ENCODE data around the gene MIB2. TPM values are rescaled to one million over a fixed set of nuclear protein-coding genes. Genes with fewer than 3 reads are reported as not detected.

Gene MIB2
- total RNA-seq, 1 experiment from 2014 or later, result 74.5 TPM

GRCh38 chr1:1628754-1629429 is 13.6 kb downstream of the MIB2 start:
- Histone ChIP-seq H3K4me1 (ENCODE audit: control insufficient read depth, insufficient read depth, low read length) (no peaks in the 10 kb centered on the region), H3K27ac (ENCODE audit: low read length) (no peak overlapping the region), H3K36me3 (ENCODE audit: control insufficient read depth, insufficient read depth, low read length) (no peaks in the 10 kb centered on the region), H3K27me3 (ENCODE audit: control insufficient read depth, insufficient read depth, low read length) (no peaks in the 10 kb centered on the region), H3K9me3 (ENCODE audit: control insufficient read depth, insufficient read depth, low read depth, low read length) (no peaks in the 10 kb centered on the region), H3K4me3 (ENCODE audit: low read depth in 2 of 2, low read length in 2 of 2) (no peak overlapping the region)
- TF ChIP-seq, protein P1, sequence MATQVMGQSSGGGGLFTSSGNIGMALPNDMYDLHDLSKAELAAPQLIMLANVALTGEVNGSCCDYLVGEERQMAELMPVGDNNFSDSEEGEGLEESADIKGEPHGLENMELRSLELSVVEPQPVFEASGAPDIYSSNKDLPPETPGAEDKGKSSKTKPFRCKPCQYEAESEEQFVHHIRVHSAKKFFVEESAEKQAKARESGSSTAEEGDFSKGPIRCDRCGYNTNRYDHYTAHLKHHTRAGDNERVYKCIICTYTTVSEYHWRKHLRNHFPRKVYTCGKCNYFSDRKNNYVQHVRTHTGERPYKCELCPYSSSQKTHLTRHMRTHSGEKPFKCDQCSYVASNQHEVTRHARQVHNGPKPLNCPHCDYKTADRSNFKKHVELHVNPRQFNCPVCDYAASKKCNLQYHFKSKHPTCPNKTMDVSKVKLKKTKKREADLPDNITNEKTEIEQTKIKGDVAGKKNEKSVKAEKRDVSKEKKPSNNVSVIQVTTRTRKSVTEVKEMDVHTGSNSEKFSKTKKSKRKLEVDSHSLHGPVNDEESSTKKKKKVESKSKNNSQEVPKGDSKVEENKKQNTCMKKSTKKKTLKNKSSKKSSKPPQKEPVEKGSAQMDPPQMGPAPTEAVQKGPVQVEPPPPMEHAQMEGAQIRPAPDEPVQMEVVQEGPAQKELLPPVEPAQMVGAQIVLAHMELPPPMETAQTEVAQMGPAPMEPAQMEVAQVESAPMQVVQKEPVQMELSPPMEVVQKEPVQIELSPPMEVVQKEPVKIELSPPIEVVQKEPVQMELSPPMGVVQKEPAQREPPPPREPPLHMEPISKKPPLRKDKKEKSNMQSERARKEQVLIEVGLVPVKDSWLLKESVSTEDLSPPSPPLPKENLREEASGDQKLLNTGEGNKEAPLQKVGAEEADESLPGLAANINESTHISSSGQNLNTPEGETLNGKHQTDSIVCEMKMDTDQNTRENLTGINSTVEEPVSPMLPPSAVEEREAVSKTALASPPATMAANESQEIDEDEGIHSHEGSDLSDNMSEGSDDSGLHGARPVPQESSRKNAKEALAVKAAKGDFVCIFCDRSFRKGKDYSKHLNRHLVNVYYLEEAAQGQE (IDR thresholded peaks at IDR 0.05; ENCODE audit: insufficient read depth in 1 of 2, low read depth in 2 of 2, low read length in 1 of 2), result no peak
- TF ChIP-seq POLR2AphosphoS5 (IDR thresholded peaks at IDR 0.05; ENCODE audit: low read depth, low read length) (no peak), SIN3A (IDR thresholded peaks at IDR 0.05; ENCODE audit: borderline replicate concordance, insufficient read depth, low read depth, low read length) (no peak), TCF7L2 (IDR thresholded peaks at IDR 0.05; ENCODE audit: low read depth, low read length) (no peak)
- TF ChIP-seq, protein P2, sequence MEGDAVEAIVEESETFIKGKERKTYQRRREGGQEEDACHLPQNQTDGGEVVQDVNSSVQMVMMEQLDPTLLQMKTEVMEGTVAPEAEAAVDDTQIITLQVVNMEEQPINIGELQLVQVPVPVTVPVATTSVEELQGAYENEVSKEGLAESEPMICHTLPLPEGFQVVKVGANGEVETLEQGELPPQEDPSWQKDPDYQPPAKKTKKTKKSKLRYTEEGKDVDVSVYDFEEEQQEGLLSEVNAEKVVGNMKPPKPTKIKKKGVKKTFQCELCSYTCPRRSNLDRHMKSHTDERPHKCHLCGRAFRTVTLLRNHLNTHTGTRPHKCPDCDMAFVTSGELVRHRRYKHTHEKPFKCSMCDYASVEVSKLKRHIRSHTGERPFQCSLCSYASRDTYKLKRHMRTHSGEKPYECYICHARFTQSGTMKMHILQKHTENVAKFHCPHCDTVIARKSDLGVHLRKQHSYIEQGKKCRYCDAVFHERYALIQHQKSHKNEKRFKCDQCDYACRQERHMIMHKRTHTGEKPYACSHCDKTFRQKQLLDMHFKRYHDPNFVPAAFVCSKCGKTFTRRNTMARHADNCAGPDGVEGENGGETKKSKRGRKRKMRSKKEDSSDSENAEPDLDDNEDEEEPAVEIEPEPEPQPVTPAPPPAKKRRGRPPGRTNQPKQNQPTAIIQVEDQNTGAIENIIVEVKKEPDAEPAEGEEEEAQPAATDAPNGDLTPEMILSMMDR (IDR thresholded peaks at IDR 0.05), result no peak
- DNase-seq (ENCODE audit: low read depth, low spot score) (no peak), ATAC-seq (no peak; the same call in 1 of the 2 replicates)
- BruUV-seq (replicated peaks), result no TSS peak
- POLR2A ChIA-PET, result no interaction called here
- in situ Hi-C loops (cut with HindIII; ENCODE audit: low pct_unique_long_range_greater_than_20kb, low sequenced_read_pairs) (no loop called here), intact Hi-C loops (cut with micrococcal nuclease; ENCODE audit: unreplicated experiment) (no loop called here)
- CTCF ChIA-PET, result no interaction called here

- ChIA-PET CTCF (no interaction called here), POLR2A (no interaction called here)
- Histone ChIP-seq H3K36me3 (ENCODE audit: control insufficient read depth, insufficient read depth, low read length) (no peaks in the 10 kb centered on the region), H3K27ac (ENCODE audit: low read length) (no peak overlapping the region), H3K4me3 (ENCODE audit: low read depth in 2 of 2, low read length in 2 of 2) (no peak overlapping the region), H3K4me1 (ENCODE audit: control insufficient read depth, insufficient read depth, low read length) (no peaks in the 10 kb centered on the region), H3K9me3 (ENCODE audit: control insufficient read depth, insufficient read depth, low read depth, low read length) (no peaks in the 10 kb centered on the region), H3K27me3 (ENCODE audit: control insufficient read depth, insufficient read depth, low read length) (no peaks in the 10 kb centered on the region)
- BruUV-seq (replicated peaks), result no TSS peak
- intact Hi-C loops (cut with micrococcal nuclease; ENCODE audit: unreplicated experiment) (no loop called here), in situ Hi-C loops (cut with HindIII; ENCODE audit: low pct_unique_long_range_greater_than_20kb, low sequenced_read_pairs) (no loop called here)
- no peak for DNase-seq (ENCODE audit: low read depth, low spot score)
- no peak for ATAC-seq
- TF ChIP-seq TCF7L2 (IDR thresholded peaks at IDR 0.05; ENCODE audit: low read depth, low read length) (no peak), SIN3A (IDR thresholded peaks at IDR 0.05; ENCODE audit: borderline replicate concordance, insufficient read depth, low read depth, low read length) (no peak), POLR2AphosphoS5 (IDR thresholded peaks at IDR 0.05; ENCODE audit: low read depth, low read length) (no peak)
- TF ChIP-seq, protein P1 (IDR thresholded peaks at IDR 0.05; ENCODE audit: insufficient read depth in 1 of 2, low read depth in 2 of 2, low read length in 1 of 2), result no peak
- TF ChIP-seq, protein P2 (IDR thresholded peaks at IDR 0.05), result no peak
These were observed 14.3 kb downstream of the MIB2 start for GRCh38 chr1:1629430-1630190.
